ENCODE measurements around the gene ATP2C1. TPM values are rescaled to one million over a fixed set of nuclear protein-coding genes. Genes with fewer than 3 reads are reported as not detected.

Gene ATP2C1
- total RNA-seq, 2 donors from 2014 or later = 66.9 to 67.7 TPM

DNA sequence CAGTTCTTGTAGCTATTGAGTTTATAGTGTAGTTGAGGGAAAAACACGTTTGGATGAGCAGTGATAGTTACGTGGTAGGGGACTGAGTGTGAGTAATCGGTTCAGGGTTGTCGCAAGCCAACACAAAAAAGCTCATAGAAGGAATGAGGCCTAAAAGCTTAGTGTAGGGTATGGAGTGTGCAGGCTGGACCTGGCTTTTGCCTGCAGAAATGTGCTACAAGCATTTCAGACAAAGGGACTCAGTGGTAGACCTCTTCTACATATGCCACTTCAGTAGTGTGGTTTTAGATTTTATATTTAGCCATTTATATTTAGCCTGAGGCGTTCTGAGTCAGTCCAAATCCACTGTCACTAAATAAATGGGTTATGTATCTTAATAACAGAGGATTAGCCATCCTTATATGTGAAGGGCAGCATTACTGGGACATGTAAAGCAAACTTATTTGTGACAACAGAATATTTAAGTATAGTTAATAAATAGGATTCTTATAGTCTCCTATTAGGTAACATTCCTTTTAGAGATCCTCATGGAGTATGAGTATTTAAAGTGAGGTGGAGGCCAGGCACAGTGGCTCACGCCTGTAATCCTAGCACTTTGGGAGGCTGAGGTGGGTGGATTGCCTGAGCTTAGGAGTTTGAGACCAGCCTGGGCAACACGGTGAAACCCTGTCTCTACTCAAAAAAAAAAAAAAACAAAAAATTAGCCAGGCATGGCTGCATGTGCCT, 21.8 kb downstream of the ATP2C1 start:
- Histone ChIP-seq H3K4me1 (no peaks in the 10 kb centered on the region), H3K27me3 (no peaks in the 10 kb centered on the region), H3K4me3 (no peak overlapping the region), H3K9ac (ENCODE audit: low read depth in 2 of 2, low read length in 2 of 2) (no peak overlapping the region), H3K27ac (no peak overlapping the region), H3K36me3 (no peaks in the 10 kb centered on the region), H3K9me3 (no peaks in the 10 kb centered on the region)
- DNase-seq = no peak
- intact Hi-C loops (cut with DNase I) = no loop called here
- TF ChIP-seq, protein P1, sequence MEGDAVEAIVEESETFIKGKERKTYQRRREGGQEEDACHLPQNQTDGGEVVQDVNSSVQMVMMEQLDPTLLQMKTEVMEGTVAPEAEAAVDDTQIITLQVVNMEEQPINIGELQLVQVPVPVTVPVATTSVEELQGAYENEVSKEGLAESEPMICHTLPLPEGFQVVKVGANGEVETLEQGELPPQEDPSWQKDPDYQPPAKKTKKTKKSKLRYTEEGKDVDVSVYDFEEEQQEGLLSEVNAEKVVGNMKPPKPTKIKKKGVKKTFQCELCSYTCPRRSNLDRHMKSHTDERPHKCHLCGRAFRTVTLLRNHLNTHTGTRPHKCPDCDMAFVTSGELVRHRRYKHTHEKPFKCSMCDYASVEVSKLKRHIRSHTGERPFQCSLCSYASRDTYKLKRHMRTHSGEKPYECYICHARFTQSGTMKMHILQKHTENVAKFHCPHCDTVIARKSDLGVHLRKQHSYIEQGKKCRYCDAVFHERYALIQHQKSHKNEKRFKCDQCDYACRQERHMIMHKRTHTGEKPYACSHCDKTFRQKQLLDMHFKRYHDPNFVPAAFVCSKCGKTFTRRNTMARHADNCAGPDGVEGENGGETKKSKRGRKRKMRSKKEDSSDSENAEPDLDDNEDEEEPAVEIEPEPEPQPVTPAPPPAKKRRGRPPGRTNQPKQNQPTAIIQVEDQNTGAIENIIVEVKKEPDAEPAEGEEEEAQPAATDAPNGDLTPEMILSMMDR (IDR thresholded peaks at IDR 0.05) = no peak

DNA sequence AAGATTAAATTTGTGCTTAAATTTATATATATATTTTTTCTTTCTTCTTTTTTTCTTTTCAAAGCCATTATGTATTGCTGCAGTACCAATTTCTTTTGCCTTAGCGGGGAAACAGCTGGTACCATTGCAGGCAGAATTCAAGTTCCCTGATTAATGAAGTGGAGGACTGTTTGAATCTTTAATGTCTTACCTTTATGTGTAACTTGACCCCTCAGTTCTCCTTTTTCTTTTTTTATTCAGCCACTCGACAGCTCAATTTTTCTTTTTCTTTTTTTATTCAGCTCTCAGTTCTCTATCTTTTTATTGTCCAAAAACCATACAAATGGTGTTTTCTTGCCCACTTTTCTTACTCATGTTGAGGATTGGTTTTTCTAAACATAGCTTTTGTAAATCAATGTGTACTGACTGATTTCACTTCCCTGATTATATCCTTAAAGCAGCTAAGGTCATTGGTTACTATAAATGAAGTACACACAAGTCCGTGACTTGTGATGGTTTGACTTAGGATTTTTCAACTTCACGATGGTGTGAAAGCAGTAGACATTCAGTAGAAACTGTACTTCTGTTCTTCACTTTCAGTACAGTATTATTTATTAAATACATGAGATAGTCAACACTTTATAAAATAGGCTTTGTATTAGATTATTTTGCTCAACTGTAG, 22.8 kb downstream of the ATP2C1 start:
- H3K27me3 ChIP-seq = no peaks in the 10 kb centered on the region
- intact Hi-C loops (cut with DNase I) = no loop called here
- no peak overlapping the region for H3K9ac ChIP-seq (ENCODE audit: low read depth in 2 of 2, low read length in 2 of 2)
- no peak overlapping the region for H3K27ac ChIP-seq
- H3K4me1 ChIP-seq = no peaks in the 10 kb centered on the region
- DNase-seq = no peak
- no peaks in the 10 kb centered on the region for H3K36me3 ChIP-seq
- TF ChIP-seq, protein P1 (IDR thresholded peaks at IDR 0.05) = no peak
- H3K4me3 ChIP-seq = no peak overlapping the region
- no peaks in the 10 kb centered on the region for H3K9me3 ChIP-seq

DNA sequence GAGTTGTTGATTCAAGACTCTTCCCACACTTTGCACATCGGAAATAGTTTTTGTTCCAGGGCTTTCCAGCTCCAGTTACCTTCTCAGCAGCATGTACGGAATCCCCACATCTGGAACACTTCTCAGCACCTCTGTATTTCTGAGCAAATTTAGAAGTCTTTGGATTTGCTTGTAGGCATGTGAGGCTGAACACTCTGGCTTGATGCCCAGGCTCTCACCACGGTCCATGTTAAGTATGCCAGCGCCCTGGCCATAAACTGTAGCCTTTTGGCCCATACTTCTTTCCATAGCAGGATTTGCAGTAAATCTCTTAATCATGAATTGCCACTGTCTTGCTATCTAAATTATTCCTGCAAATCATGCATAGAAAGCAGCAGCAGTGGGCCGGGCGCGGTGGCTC, 24.4 kb downstream of the ATP2C1 start:
- no peaks in the 10 kb centered on the region for H3K9me3 ChIP-seq
- H3K27ac ChIP-seq = no peak overlapping the region
- H3K4me1 ChIP-seq = no peaks in the 10 kb centered on the region
- no peaks in the 10 kb centered on the region for H3K36me3 ChIP-seq
- no peak overlapping the region for H3K4me3 ChIP-seq
- DNase-seq = no peak
- H3K9ac ChIP-seq (ENCODE audit: low read depth in 2 of 2, low read length in 2 of 2) = no peak overlapping the region
- TF ChIP-seq, protein P1 (IDR thresholded peaks at IDR 0.05) = no peak
- intact Hi-C loops (cut with DNase I) = no loop called here
- no peaks in the 10 kb centered on the region for H3K27me3 ChIP-seq

DNA sequence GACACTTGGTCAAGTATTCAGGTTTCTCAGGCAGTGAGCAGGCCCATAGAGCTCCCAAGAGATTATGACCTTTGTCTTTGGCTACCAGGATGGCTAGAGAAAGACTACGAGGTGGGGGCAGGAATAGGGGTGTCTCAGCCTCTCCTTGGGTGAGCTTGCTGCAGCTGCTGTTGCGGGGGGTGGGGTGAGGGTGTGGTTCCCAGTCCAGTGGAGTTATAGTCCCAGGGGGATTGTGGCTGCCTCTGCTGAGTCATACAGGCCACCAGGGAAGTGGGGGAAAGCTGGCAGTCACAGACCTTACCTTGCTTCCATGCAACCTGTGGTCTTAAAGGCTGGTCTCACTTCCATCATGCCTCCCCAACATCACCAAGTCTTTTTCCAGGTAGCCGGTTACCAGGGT, 31.7 kb downstream of the ATP2C1 start:
- TF ChIP-seq, protein P1 (IDR thresholded peaks at IDR 0.05) = no peak
- no peak for DNase-seq
- Histone ChIP-seq H3K9ac (ENCODE audit: low read depth in 2 of 2, low read length in 2 of 2) (no peak overlapping the region), H3K4me1 (no peaks in the 10 kb centered on the region), H3K27ac (no peak overlapping the region), H3K4me3 (no peak overlapping the region), H3K27me3 (no peaks in the 10 kb centered on the region), H3K36me3 (no peaks in the 10 kb centered on the region), H3K9me3 (no peaks in the 10 kb centered on the region)
- intact Hi-C loops (cut with DNase I) = no loop called here

DNA sequence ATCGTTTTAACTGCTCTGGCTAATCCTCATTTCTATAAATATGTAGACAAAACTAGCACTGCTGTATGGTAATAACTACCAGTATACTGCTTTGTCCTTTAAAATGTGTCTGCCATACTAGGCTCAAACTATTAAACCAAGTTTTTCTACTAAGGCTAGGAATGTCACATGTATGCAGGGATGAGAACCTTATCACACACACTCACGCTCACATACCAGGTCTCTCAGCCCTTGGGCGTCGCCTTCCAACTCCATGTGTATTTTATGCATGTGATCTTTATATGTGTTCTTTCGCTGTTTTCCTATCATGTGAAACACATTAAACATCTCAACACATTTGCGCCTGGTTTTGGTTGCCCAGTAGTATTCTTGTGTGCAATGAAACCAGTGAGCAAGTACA, 32.6 kb downstream of the ATP2C1 start:
- TF ChIP-seq, protein P1 (IDR thresholded peaks at IDR 0.05) = no peak
- Histone ChIP-seq H3K9ac (ENCODE audit: low read depth in 2 of 2, low read length in 2 of 2) (no peak overlapping the region), H3K36me3 (no peaks in the 10 kb centered on the region), H3K27me3 (no peaks in the 10 kb centered on the region), H3K9me3 (no peaks in the 10 kb centered on the region), H3K4me1 (no peaks in the 10 kb centered on the region), H3K4me3 (no peak overlapping the region), H3K27ac (no peak overlapping the region)
- DNase-seq = no peak
- intact Hi-C loops (cut with DNase I) = no loop called here
